GM12878 (cell line): ENCODE measurements around the gene STAC2. TPM values are rescaled to one million over a fixed set of nuclear protein-coding genes. Genes with fewer than 3 reads are reported as not detected.

ENCODE experiments used
- CEBPZ ChIP-seq: fragments of 150-350 bp; IDR thresholded peaks from 2 replicates; pipeline ENCODE4 v1.6.1; 2016; ENCODE audit warnings: low read depth, low read length
- CREM ChIP-seq: IDR thresholded peaks from 2 replicates; pipeline ENCODE4 v1.6.1; 2014; ENCODE audit warnings: antibody characterized with exemption, low read depth
- E2F8 ChIP-seq: fragments of 450-650 bp; IDR thresholded peaks from 2 replicates; pipeline ENCODE4 v1.6.1; 2018; ENCODE audit warnings: mild to moderate bottlenecking, low read depth, moderate library complexity; ENCODE audit not compliant: partially characterized antibody
- EZH2 ChIP-seq: IDR thresholded peaks from 2 replicates; pipeline ENCODE4 v1.6.1; 2012; ENCODE audit warnings: low read depth, mild to moderate bottlenecking, control low read depth, inconsistent platforms, low read length, borderline replicate concordance; ENCODE audit not compliant: control insufficient read depth
- FOXK2 ChIP-seq: fragments of 450-650 bp; IDR thresholded peaks from 2 replicates; pipeline ENCODE4 v1.6.1; 2017; ENCODE audit warnings: mild to moderate bottlenecking, moderate library complexity
- IKZF2 ChIP-seq, 2 experiments: fragments of 450-650 bp; IDR thresholded peaks; 2 replicates each; pipeline ENCODE4 v1.6.1; 2017; ENCODE audit warnings: mild to moderate bottlenecking in 2 of 2, moderate library complexity in 2 of 2
- NFIC ChIP-seq: IDR thresholded peaks from 2 replicates; pipeline ENCODE4 v1.6.1; 2012; ENCODE audit warnings: low read depth, mild to moderate bottlenecking, inconsistent platforms, low read length, moderate library complexity
- NFXL1 ChIP-seq: fragments of 450-650 bp; IDR thresholded peaks from 2 replicates; pipeline ENCODE4 v1.6.1; 2017; ENCODE audit warnings: antibody characterized with exemption, mild to moderate bottlenecking, borderline replicate concordance
- RBBP5 ChIP-seq: fragments of 200-600 bp; sonication (generic); conservative IDR thresholded peaks from 2 replicates; pipeline ENCODE4 v1.6.1; 2016
- SMAD5 ChIP-seq: IDR thresholded peaks from 2 replicates; pipeline ENCODE4 v1.6.1; 2016; ENCODE audit warnings: antibody characterized with exemption, low read depth
- SREBF1 ChIP-seq: IDR thresholded peaks from 2 replicates; pipeline ENCODE4 v1.6.1; 2012; ENCODE audit warnings: mild to moderate bottlenecking, low read length
- TARDBP ChIP-seq: IDR thresholded peaks from 2 replicates; pipeline ENCODE4 v1.6.1; 2016; ENCODE audit warnings: borderline replicate concordance
- ZBTB33 ChIP-seq: fragments of 450-650 bp; IDR thresholded peaks from 2 replicates; pipeline ENCODE4 v1.6.1; 2017; ENCODE audit warnings: mild to moderate bottlenecking
- ZSCAN29 ChIP-seq: fragments of 450-650 bp; IDR thresholded peaks from 2 replicates; pipeline ENCODE4 v1.6.1; 2017; ENCODE audit warnings: mild to moderate bottlenecking, moderate library complexity
- polyA plus RNA-seq, 11 experiments: library from polyadenylated mRNA; depleted of rRNA in 4 of 11; unstranded in 6 of 11; stranded (reverse) in 5 of 11; fragments of >200 nt; fragmentation: Nextera tagmentation in 4 of 11; fragmentation: Illumina TruSeq in 1 of 11; extraction: Ambion mirVana in 4 of 11; extraction: Trizol in 1 of 11; gene quantifications; 1 replicate in 1 of 11; 2 replicates in 10 of 11; pipeline versions ENCODE4 v1.2.1 to v1.2.3, GENCODE V29; 2011 to 2016; ENCODE audit warnings: inconsistent platforms in 2 of 11, missing spikeins in 2 of 11, low read depth in 1 of 11
- total RNA-seq, 4 experiments: library from RNA; depleted of rRNA in 3 of 4; stranded (reverse); fragments of >200 nt in 3 of 4; fragmentation: Illumina TruSeq in 1 of 4; extraction: Trizol in 1 of 4; gene quantifications; 2 replicates each; pipeline versions ENCODE4 v1.2.1 to v1.2.3, GENCODE V29; 2013 to 2021
- TF ChIP-seq, protein P1 (sequence below): IDR thresholded peaks from 2 replicates; pipeline ENCODE4 v1.6.1; 2012; ENCODE audit warnings: low read depth, low read length, improper control_type of control experiment
- TF ChIP-seq, protein P2 (sequence below): fragments of 450-650 bp; IDR thresholded peaks from 2 replicates; pipeline ENCODE4 v1.6.1; 2017; ENCODE audit warnings: mild to moderate bottlenecking, low read depth, inconsistent platforms; ENCODE audit not compliant: poor library complexity, severe bottlenecking

STAC2 gene
- total and polyA plus RNA-seq, 10 of the 15 experiments (the other 5 are each of a cell fraction or from before 2014, with no cell fraction given), result 0.04 TPM; not detected in 9

GRCh38 chr17:39164675-39165143 lies 61.0 kb downstream of the STAC2 start (continued):
- TF ChIP-seq E2F8, result peak; percentile 30
- no peak for TF ChIP-seq ZBTB33
- TF ChIP-seq SREBF1, result no peak
- TF ChIP-seq ZSCAN29, result no peak
- TF ChIP-seq FOXK2, result no peak
- TF ChIP-seq, protein P1, sequence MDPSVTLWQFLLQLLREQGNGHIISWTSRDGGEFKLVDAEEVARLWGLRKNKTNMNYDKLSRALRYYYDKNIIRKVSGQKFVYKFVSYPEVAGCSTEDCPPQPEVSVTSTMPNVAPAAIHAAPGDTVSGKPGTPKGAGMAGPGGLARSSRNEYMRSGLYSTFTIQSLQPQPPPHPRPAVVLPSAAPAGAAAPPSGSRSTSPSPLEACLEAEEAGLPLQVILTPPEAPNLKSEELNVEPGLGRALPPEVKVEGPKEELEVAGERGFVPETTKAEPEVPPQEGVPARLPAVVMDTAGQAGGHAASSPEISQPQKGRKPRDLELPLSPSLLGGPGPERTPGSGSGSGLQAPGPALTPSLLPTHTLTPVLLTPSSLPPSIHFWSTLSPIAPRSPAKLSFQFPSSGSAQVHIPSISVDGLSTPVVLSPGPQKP, result no peak
- peak; percentile 51 to 66 for TF ChIP-seq IKZF2 (IDR thresholded peaks at IDR 0.05)
- no peak for TF ChIP-seq NFXL1
- TF ChIP-seq CEBPZ, result no peak
- TF ChIP-seq CREM, result no peak
- TF ChIP-seq SMAD5, result no peak
- no peak for TF ChIP-seq RBBP5
- TF ChIP-seq, protein P2, sequence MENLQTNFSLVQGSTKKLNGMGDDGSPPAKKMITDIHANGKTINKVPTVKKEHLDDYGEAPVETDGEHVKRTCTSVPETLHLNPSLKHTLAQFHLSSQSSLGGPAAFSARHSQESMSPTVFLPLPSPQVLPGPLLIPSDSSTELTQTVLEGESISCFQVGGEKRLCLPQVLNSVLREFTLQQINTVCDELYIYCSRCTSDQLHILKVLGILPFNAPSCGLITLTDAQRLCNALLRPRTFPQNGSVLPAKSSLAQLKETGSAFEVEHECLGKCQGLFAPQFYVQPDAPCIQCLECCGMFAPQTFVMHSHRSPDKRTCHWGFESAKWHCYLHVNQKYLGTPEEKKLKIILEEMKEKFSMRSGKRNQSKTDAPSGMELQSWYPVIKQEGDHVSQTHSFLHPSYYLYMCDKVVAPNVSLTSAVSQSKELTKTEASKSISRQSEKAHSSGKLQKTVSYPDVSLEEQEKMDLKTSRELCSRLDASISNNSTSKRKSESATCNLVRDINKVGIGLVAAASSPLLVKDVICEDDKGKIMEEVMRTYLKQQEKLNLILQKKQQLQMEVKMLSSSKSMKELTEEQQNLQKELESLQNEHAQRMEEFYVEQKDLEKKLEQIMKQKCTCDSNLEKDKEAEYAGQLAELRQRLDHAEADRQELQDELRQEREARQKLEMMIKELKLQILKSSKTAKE, result peak; percentile 27
- TF ChIP-seq EZH2, result no peak
- TF ChIP-seq TARDBP, result no peak
- TF ChIP-seq NFIC, result no peak
